ENCODE data around the gene CCDC106.

CCDC106 gene

DNA sequence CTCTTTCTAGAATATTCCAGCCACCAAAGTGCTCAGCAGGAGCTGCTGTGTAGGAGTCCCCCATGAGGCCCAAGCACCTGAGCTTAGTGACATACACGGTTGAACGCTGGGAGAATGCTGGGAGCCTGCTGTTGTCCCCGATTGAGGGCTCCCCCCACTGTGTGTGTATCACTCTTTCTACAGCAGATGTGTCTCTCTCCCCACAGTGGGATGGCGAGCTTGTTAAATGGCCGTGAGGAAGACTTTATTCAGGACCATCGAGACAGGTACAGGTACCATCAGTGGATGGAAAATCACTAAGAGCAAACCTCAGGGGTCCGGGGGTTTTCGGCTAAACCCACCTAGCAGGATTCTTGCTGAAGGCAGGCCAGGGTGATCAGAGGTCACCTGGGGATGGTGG, 49.7 kb downstream of the CCDC106 start:
- peak; percentile 12 for DNase-seq (ENCODE audit: low spot score)

DNA sequence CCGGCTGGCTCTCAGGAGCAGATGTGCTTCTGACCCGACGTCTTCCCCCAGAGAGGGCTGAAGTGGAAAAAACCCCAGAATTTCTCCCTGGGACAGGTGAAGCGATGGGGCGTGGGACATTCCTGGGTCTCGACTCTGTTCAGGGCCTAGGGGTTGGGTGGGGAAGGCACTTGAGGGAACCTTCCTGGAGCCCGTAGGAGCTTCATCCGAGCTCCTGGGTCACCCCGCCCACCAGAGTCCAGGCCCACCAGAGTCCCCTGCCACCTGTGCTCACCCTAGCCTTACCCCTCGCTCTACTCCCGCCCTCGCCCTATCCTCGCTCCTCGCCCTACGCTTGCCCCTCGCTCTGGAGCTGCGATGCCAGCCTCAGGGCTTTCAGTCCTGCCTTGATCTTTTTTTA, 50.2 kb downstream of the CCDC106 start:
- peak; percentile 27 for DNase-seq (ENCODE audit: low spot score)

DNA sequence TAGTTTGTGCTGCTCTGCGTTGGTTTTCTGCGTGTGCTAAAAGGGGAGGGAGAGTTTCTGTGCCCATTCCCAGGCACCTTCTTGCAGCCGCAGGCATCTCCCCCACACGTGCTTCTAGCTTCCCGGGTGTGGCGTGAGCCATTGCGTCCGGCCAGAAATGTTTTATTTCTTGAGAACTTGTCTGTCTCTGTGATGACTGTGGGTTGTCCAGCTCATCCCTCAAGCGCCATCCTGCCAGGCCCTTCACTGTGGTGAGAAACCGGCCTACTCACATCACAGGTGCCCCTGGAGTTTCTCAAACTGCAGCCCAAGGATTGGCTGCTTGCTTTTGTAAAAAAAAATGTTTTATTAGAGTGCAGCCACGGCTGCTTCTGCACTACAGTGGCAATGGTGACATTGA, 51.2 kb downstream of the CCDC106 start:
- peak; percentile 11 for DNase-seq (ENCODE audit: low spot score)

- peak; percentile 28 for DNase-seq (ENCODE audit: low spot score)
These were observed 52.8 kb downstream of the CCDC106 start for GRCh38 chr19:55700813-55701212.

GRCh38 chr19:55702131-55702627, 54.2 kb downstream of the CCDC106 start:
- DNase-seq (ENCODE audit: low spot score) = peak; percentile 18

Data from D341Med (cell line).